HG02642 (cell line): ENCODE measurements around the gene PMS2.
"Not testable (repeated sequence)": the region's sequence is repeated elsewhere in the genome, so short reads cannot be mapped to it uniquely, and the experiment has no call there.

ENCODE experiments used
- ATAC-seq: cut with Tn5 transposase; IDR thresholded peaks from one replicate; pipeline ENCODE4 v1.9.1; 2021; ENCODE audit warnings: mild to moderate bottlenecking; ENCODE audit not compliant: unreplicated experiment, poor library complexity

The PMS2 gene

GRCh38 chr7:6008668-6009611, at the start of gene PMS2, which contains the start of gene AIMP2:
TSS of gene PMS2 (minus strand) at chr7:6009049. CDS start at chr7:6009019, 30 bp downstream.
TSS of gene AIMP2 (plus strand) at chr7:6009272. CDS start at chr7:6009364, 92 bp downstream.
- ATAC-seq: peak; percentile 95

- ATAC-seq: no peak
Observed at GRCh38 chr7:6057316-6058129, 48.7 kb upstream of the PMS2 start.

GRCh38 chr7:6056616-6057015, 47.8 kb upstream of the PMS2 start:
- no peak for ATAC-seq

- ATAC-seq: not testable (repeated sequence)
Observed at GRCh38 chr7:6051185-6051584, 42.3 kb upstream of the PMS2 start.

GRCh38 chr7:6049780-6050179, 40.9 kb upstream of the PMS2 start:
- ATAC-seq: no peak

GRCh38 chr7:6035686-6036085, 26.8 kb upstream of the PMS2 start:
- ATAC-seq: no peak

- no peak for ATAC-seq
Observed at GRCh38 chr7:6035165-6035564, 26.3 kb upstream of the PMS2 start.

- ATAC-seq: no peak
Observed at GRCh38 chr7:6032641-6033040, 23.8 kb upstream of the PMS2 start.

GRCh38 chr7:6032167-6032566, 23.3 kb upstream of the PMS2 start:
- no peak for ATAC-seq

- no peak for ATAC-seq
Observed at GRCh38 chr7:6031567-6031966, 22.7 kb upstream of the PMS2 start.

- ATAC-seq: no peak
Observed at GRCh38 chr7:6030988-6031387, 22.1 kb upstream of the PMS2 start, which contains the start of gene ANKRD61. TSS of gene ANKRD61 (plus strand) at chr7:6031376. CDS start at chr7:6031376, 0 bp downstream.

- ATAC-seq: no peak
Observed at GRCh38 chr7:6028563-6028962, 19.7 kb upstream of the PMS2 start.

GRCh38 chr7:6027806-6028365, 19.0 kb upstream of the PMS2 start:
- no peak for ATAC-seq

- ATAC-seq: no peak
Observed at GRCh38 chr7:6026820-6027311, 18.0 kb upstream of the PMS2 start.

GRCh38 chr7:6026011-6026819, 17.4 kb upstream of the PMS2 start:
- ATAC-seq: peak; percentile 84

- ATAC-seq: no peak
Observed at GRCh38 chr7:6023974-6024435, 15.2 kb upstream of the PMS2 start.

- ATAC-seq: no peak
Observed at GRCh38 chr7:6022707-6023106, 13.9 kb upstream of the PMS2 start.

- ATAC-seq: no peak
Observed at GRCh38 chr7:6020371-6021286, 11.8 kb upstream of the PMS2 start.

GRCh38 chr7:6016653-6016966, 7.8 kb upstream of the PMS2 start:
- ATAC-seq: no peak
